B cell (primary cell): Measurements from ENCODE around the gene CHMP6. TPM values are rescaled to one million over a fixed set of nuclear protein-coding genes. Genes with fewer than 3 reads are reported as not detected.

Source experiments
- ATAC-seq: fragments of 200-7000 bp; cut with Tn5 transposase; one replicate; pipeline ENCODE4 v1.10.0; 2021; ENCODE audit warnings: low read depth, mild to moderate bottlenecking, moderate number of reproducible peaks, moderate library complexity
- CTCF ChIA-PET: fragments of 350-600 bp; sonication (Branson Sonifier 250); formaldehyde crosslinking; loops from one replicate; lab custom pipeline; 2021; ENCODE audit warnings: antibody characterized with exemption, inconsistent platforms; lab: Charles Lee
- POLR2A ChIA-PET: fragments of 350-600 bp; sonication (Branson Sonifier 250); formaldehyde crosslinking; loops from one replicate; lab custom pipeline; 2021; ENCODE audit warnings: antibody characterized with exemption; lab: Charles Lee
- DNase-seq: peaks from one replicate; pipeline ENCODE4 v3.0.0; 2013
- H2AFZ ChIP-seq: 2 replicates; pipeline ENCODE4 v1.6.1; 2012; ENCODE audit warnings: mild to moderate bottlenecking, low read depth, low read length; ENCODE audit not compliant: insufficient read depth, poor library complexity, severe bottlenecking
- H3K27ac ChIP-seq, 2 donors: 1 replicate in 1 of 2; 2 replicates in 1 of 2; pipeline ENCODE4 v1.5.1; 2012 to 2013; ENCODE audit warnings: low read length in 2 of 2, mild to moderate bottlenecking in 2 of 2, moderate library complexity in 1 of 2
- H3K27me3 ChIP-seq, 4 experiments: fragments of 200-600 bp in 1 of 4; sonication (generic) in 1 of 4; replicated peaks in 1 of 4; 1 replicate in 2 of 4; 2 replicates in 2 of 4; pipeline versions ENCODE4 v1.6.1 to v1.7.0; 2013 to 2016; ENCODE audit warnings: low read length in 3 of 4, mild to moderate bottlenecking in 2 of 4, mixed read lengths in 1 of 4, moderate library complexity in 1 of 4; ENCODE audit not compliant: insufficient read depth in 4 of 4, control insufficient read depth in 3 of 4; ENCODE audit errors: control extremely low read depth in 1 of 4
- H3K36me3 ChIP-seq, 2 experiments: replicated peaks in 1 of 2; 1 replicate in 1 of 2; 2 replicates in 1 of 2; pipeline versions ENCODE4 v1.6.1 to v1.7.1; 2013; ENCODE audit warnings: low read length in 1 of 2; ENCODE audit not compliant: insufficient read depth in 2 of 2, control insufficient read depth in 1 of 2; ENCODE audit errors: control extremely low read depth in 1 of 2, extremely low read depth in 1 of 2
- H3K4me1 ChIP-seq, 2 donors: fragments of 200-600 bp in 1 of 2; sonication (generic) in 1 of 2; 1 replicate in 1 of 2; 2 replicates in 1 of 2; pipeline versions ENCODE4 v1.5.1 to v1.6.1; 2013 to 2017; ENCODE audit warnings: low read length in 2 of 2; ENCODE audit not compliant: control insufficient read depth in 2 of 2, insufficient read depth in 2 of 2
- H3K4me2 ChIP-seq: replicated peaks from 2 replicates; pipeline ENCODE3; 2012; ENCODE audit warnings: mild to moderate bottlenecking, low read depth, low read length; ENCODE audit not compliant: poor library complexity, severe bottlenecking
- H3K4me3 ChIP-seq, 5 experiments: fragments of 200-600 bp in 1 of 5; sonication (generic) in 1 of 5; 1 replicate in 3 of 5; 2 replicates in 2 of 5; pipeline versions ENCODE4 v1.5.1 to v1.7.0; 2011 to 2016; ENCODE audit warnings: low read length in 4 of 5, mild to moderate bottlenecking in 4 of 5, low read depth in 2 of 5, control low read depth in 1 of 5, moderate library complexity in 1 of 5; ENCODE audit not compliant: insufficient read depth in 1 of 5; ENCODE audit errors: control extremely low read depth in 1 of 5, extremely low read depth in 1 of 5
- H3K79me2 ChIP-seq: fragments of 200-600 bp; sonication (generic); one replicate; pipeline ENCODE4 v1.6.0; 2016; ENCODE audit warnings: low read length; ENCODE audit not compliant: control insufficient read depth, insufficient read depth
- H3K9ac ChIP-seq: fragments of 200-600 bp; sonication (generic); 2 replicates; pipeline ENCODE4 v1.6.1; 2017; ENCODE audit warnings: mild to moderate bottlenecking, low read length, moderate library complexity
- H3K9me3 ChIP-seq, 3 donors: one replicate each; pipeline versions ENCODE4 v1.6.1 to v1.7.1; 2013; ENCODE audit warnings: low read length in 2 of 3; ENCODE audit not compliant: control insufficient read depth in 2 of 3, insufficient read depth in 1 of 3; ENCODE audit errors: control extremely low read depth in 1 of 3
- H4K20me1 ChIP-seq: 2 replicates; pipeline ENCODE4 v1.6.0; 2012; ENCODE audit warnings: mild to moderate bottlenecking, low read length; ENCODE audit not compliant: insufficient read depth, control insufficient read depth, poor library complexity, severe bottlenecking
- H3K27ac Mint-ChIP-seq: one replicate; pipeline ENCODE4 v1.8.0; 2021; ENCODE audit warnings: mixed read lengths
- H3K27me3 Mint-ChIP-seq: one replicate; pipeline ENCODE4 v1.8.0; 2021; ENCODE audit warnings: mixed read lengths
- H3K4me1 Mint-ChIP-seq: one replicate; pipeline ENCODE4 v1.8.0; 2021; ENCODE audit warnings: mixed read lengths
- H3K4me3 Mint-ChIP-seq: one replicate; pipeline ENCODE4 v1.8.0; 2021; ENCODE audit warnings: mixed read lengths
- H3K9me3 Mint-ChIP-seq: one replicate; pipeline ENCODE4 v1.8.0; 2022; ENCODE audit warnings: mixed read lengths; ENCODE audit not compliant: insufficient read depth
- CTCF ChIP-seq: fragments of 200-600 bp; IDR thresholded peaks from one replicate; pipeline ENCODE4 v1.8.0; 2022; ENCODE audit warnings: antibody characterized with exemption, mild to moderate bottlenecking
- EZH2 ChIP-seq: IDR thresholded peaks from 2 replicates; pipeline ENCODE4 v1.6.1; 2012; ENCODE audit warnings: borderline replicate concordance, low read depth, mild to moderate bottlenecking, moderate library complexity, low read length; ENCODE audit not compliant: insufficient read depth, poor library complexity, severe bottlenecking
- WGBS: methylation state at CpG from one replicate; pipeline ENCODE4 v1.1.5; 2013; ENCODE audit warnings: missing lambda C conversion rate; ENCODE audit not compliant: insufficient coverage; 5-methylcytosine and 5-hydroxymethylcytosine counted together
- intact Hi-C: fragments of 100-400 bp; cut with micrococcal nuclease; formaldehyde crosslinking; loops from one replicate; pipeline ENCODE4 v1.10.0; 2022
- polyA plus RNA-seq: library from polyadenylated mRNA; depleted of rRNA; stranded (reverse); fragments of >200 nt; gene quantifications from 2 replicates; pipeline ENCODE4 v1.2.3, GENCODE V29; 2012
- total RNA-seq, 2 donors: library from RNA; stranded (reverse); fragments of 120-200 nt in 1 of 2; gene quantifications; 1 replicate in 1 of 2; 2 replicates in 1 of 2; pipeline versions ENCODE4 v1.2.3 to v1.2.4, GENCODE V29; 2013 to 2022

Gene CHMP6
- total and polyA plus RNA-seq, 2 donors (not counting 1 experiment from before 2014, with no cell fraction given) = 21.2 to 46.2 TPM

DNA sequence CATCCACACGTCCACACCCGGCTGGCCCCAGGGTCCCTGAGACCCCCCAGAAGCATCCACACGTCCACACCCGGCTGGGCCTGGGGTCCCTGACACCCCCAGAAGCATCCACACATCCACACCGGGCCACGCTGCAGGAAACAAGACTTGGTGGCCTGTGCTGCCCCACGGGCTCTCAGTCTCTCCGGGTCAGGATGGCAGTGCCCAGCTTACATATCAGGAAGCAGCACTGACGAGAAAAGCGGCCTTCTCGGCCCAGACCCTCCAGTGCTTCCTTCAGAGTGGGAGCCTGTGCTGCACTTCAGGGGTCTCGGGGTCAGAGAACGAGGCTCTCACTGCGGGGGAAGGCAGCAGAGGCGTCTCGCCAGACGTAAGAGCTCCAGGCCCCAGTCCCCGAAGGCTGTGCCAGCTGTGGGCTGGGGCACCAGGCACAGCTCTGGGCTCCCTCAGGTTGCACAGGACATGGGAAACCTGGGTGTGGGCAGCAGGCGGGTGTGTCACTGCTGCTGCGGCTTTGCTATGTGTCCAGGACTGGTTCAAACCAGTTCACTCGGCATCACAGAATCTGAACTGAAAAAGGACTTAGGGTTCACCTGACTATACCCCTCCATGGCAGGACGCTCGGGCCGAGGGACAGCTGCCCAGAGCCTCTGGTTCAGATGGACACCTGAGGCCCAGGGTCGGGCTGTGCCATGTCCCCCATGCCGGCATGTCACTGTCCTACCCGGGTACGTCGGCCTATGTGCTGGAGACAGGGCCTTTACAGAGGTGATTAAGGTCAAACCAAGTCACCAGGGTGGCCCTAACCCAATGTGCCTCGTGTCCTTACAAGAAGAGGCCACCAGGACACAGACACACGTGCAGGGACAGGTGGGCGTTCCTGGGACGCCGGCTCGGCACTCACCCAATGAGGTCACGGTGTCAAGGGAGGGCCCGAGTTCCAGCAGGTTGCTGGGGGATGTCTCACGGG is 40.2 kb upstream of the CHMP6 start:
- intact Hi-C loops = no loop called here
- Histone ChIP-seq H3K27me3 (no peaks in the 10 kb centered on the region), H3K79me2 (no peaks in the 10 kb centered on the region), H3K4me3 (no peak overlapping the region), H2AFZ (no peak overlapping the region), H3K27ac (no peak overlapping the region), H3K4me1 (peaks cover 24 to 31% of the 10 kb centered on the region in 2 donors), H3K4me2 (no peak overlapping the region), H3K9me3 (peaks cover 0 to 4% (median 0%) of the 10 kb centered on the region in 3 donors), H4K20me1 (no peaks in the 10 kb centered on the region), H3K9ac (no peak overlapping the region), H3K36me3 (peaks cover 0 to 27% of the 10 kb centered on the region in 2 experiments)
- TF ChIP-seq EZH2 = no peak
- no peak for TF ChIP-seq CTCF
- Mint-ChIP-seq H3K9me3 (no peaks in the 10 kb centered on the region), H3K27ac (no peak overlapping the region), H3K4me3 (no peak overlapping the region), H3K27me3 (no peaks in the 10 kb centered on the region), H3K4me1 (peaks cover 25% of the 10 kb centered on the region)
- ATAC-seq (no peak), DNase-seq (no peak)
- 95% methylated on average over 38 of the region's 38 CpGs for WGBS
- CTCF ChIA-PET = interaction anchor here (0.7 kb wide), 1 partner anchor 22 kb away, joined by 3 read pairs; no protein-coding TSS in a partner anchor
- POLR2A ChIA-PET = no interaction called here

DNA sequence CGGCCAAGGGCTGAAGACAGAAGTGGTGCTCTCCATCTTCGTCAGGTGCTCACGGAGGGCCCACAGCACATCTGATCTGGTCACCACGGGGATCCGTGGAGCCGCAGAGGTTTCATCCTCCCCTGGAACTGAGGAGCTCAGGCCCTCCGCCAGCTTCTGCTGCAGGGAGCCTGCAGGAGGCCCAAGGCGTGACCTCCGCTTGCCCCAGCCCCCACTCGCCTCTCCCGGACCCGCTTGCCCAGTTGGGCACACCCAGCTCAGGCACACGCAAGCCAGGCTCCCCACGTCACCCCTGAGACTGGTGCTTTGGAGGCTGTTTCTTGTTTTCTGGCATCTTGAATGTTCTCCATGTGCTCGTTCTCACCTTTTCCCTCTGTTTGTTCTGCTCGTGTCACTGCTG is 39.4 kb upstream of the CHMP6 start:
- Mint-ChIP-seq H3K27ac (peak overlapping the region; percentile 41), H3K9me3 (no peaks in the 10 kb centered on the region), H3K27me3 (no peaks in the 10 kb centered on the region), H3K4me1 (peaks cover 26% of the 10 kb centered on the region), H3K4me3 (no peak overlapping the region)
- no peaks in the 10 kb centered on the region for H3K27me3 ChIP-seq
- TF ChIP-seq CTCF (no peak), EZH2 (no peak)
- peaks cover 0 to 3% (median 0%) of the 10 kb centered on the region in 3 donors for H3K9me3 ChIP-seq
- intact Hi-C loops = no loop called here
- peaks cover 28 to 36% of the 10 kb centered on the region in 2 donors for H3K4me1 ChIP-seq
- 94% methylated on average over 16 of the region's 16 CpGs for WGBS
- H3K4me2 ChIP-seq = no peak overlapping the region
- CTCF ChIA-PET = no interaction called here
- no peaks in the 10 kb centered on the region for H3K79me2 ChIP-seq
- no peak for DNase-seq
- no peak overlapping the region for H3K9ac ChIP-seq
- H3K4me3 ChIP-seq = no peak overlapping the region
- no peak for ATAC-seq
- H3K36me3 ChIP-seq = peaks cover 0 to 20% of the 10 kb centered on the region in 2 experiments
- POLR2A ChIA-PET = no interaction called here
- no peak overlapping the region for H2AFZ ChIP-seq
- H3K27ac ChIP-seq = no peak overlapping the region
- H4K20me1 ChIP-seq = no peaks in the 10 kb centered on the region
